ENCODE results near the gene DNAJB5.
"Not testable (repeated sequence)": the region's sequence is repeated elsewhere in the genome, so short reads cannot be mapped to it uniquely, and the experiment has no call there.

DNAJB5 gene

GRCh38 chr9:35000535-35001284, 11.2 kb downstream of the DNAJB5 start:
- no peak for DNase-seq (ENCODE audit: low spot score)

DNA sequence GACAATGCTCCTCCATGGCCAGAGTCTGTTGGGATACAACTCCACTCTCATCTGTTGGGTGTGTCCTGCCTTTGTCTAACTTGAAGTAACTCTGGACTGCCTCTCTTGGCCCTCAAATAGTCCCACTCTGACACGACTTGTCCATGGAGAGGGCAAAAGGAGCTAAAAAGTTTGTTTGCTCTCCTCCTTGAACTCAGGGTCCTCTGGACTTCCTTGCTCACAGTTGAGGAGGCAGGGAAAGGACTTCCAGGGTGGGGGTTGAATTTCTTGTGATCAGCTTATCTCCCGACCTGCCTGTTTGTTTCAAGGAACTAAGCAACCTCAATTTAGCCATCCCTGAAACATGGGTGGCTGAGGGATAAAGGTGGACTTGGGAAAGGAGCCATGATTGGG, 11.7 kb downstream of the DNAJB5 start:
- no peak for DNase-seq (ENCODE audit: low spot score)

GRCh38 chr9:35001803-35002502, 12.4 kb downstream of the DNAJB5 start:
- DNase-seq (ENCODE audit: low spot score), result no peak

- DNase-seq (ENCODE audit: low spot score), result no peak
Observed at GRCh38 chr9:35002623-35003022, 13.1 kb downstream of the DNAJB5 start.

DNA sequence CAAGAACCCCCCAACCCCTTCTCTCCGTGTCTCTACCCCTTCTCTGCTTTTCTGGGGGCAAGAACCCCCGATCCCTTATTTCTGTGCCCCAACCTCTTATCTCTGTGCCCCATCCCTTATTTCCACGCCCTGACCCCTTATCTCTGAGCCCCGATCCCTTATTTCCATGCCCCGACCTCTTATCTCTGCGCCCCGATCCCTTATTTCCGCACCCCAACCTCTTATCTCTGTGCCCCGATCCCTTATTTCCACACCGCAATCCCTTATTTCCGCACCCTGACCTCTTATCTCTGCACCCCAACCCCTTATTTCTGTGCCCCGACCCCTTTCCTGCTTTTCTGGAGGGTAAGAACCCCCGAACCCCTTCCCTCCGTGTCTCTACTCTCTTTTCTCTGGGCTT, 14.8 kb downstream of the DNAJB5 start:
- not testable (repeated sequence) for DNase-seq (ENCODE audit: low spot score)

GRCh38 chr9:35010351-35010958, 20.9 kb downstream of the DNAJB5 start:
- DNase-seq (ENCODE audit: low spot score), result no peak

- no peak for DNase-seq (ENCODE audit: low spot score)
Observed at GRCh38 chr9:35014517-35014916, 25.0 kb downstream of the DNAJB5 start.

GRCh38 chr9:35023443-35023842, 33.9 kb downstream of the DNAJB5 start:
- DNase-seq (ENCODE audit: low spot score), result not testable (repeated sequence)

- no peak for DNase-seq (ENCODE audit: low spot score)
Observed at GRCh38 chr9:35026671-35027070, 37.1 kb downstream of the DNAJB5 start.

GRCh38 chr9:35027374-35027773, 37.8 kb downstream of the DNAJB5 start:
- no peak for DNase-seq (ENCODE audit: low spot score)

- DNase-seq (ENCODE audit: low spot score), result no peak
Observed at GRCh38 chr9:35027860-35028259, 38.3 kb downstream of the DNAJB5 start.

- DNase-seq (ENCODE audit: low spot score), result no peak
Observed at GRCh38 chr9:35028341-35028740, 38.8 kb downstream of the DNAJB5 start.

GRCh38 chr9:35029241-35029640, 39.7 kb downstream of the DNAJB5 start:
- no peak for DNase-seq (ENCODE audit: low spot score)

DNA sequence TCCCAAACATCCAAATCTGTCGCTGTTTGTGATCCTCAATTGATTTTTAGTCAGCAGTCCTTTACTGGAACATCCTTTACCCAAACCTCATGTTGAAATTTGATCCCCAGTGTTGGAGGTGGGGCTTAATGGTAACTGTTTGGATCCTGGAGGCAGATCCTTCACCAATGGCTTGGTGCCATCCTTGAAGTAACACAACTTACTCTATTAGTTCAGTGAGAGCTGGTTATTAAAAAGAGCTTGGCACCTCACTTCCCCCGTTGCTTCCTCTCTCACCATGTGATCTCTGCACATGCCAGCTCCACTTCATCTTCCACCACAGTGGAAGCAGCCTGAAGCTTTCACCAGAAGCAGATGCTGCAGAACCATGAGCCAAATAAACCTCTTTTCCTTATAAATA, 40.3 kb downstream of the DNAJB5 start:
- DNase-seq (ENCODE audit: low spot score), result no peak

DNA sequence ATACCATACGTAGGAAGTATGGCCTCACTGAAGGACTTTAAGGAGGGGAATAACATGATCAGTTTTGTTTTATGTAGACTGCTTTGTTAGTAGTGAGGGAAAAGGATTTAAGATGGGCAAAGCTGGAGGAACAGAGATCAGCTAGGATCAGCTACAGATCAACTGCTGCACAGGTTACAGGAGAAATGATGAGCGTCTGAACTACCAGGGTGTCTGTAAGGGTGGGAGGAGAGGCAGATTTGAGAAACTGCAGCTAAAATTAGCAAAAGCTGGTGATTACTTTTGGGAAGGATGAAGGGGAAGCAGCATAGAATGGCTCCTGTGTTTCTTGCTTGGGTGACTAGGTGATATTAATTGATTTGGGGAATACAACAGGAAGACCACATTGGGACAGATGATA, 43.6 kb downstream of the DNAJB5 start:
- DNase-seq (ENCODE audit: low spot score), result peak; percentile 26

DNA sequence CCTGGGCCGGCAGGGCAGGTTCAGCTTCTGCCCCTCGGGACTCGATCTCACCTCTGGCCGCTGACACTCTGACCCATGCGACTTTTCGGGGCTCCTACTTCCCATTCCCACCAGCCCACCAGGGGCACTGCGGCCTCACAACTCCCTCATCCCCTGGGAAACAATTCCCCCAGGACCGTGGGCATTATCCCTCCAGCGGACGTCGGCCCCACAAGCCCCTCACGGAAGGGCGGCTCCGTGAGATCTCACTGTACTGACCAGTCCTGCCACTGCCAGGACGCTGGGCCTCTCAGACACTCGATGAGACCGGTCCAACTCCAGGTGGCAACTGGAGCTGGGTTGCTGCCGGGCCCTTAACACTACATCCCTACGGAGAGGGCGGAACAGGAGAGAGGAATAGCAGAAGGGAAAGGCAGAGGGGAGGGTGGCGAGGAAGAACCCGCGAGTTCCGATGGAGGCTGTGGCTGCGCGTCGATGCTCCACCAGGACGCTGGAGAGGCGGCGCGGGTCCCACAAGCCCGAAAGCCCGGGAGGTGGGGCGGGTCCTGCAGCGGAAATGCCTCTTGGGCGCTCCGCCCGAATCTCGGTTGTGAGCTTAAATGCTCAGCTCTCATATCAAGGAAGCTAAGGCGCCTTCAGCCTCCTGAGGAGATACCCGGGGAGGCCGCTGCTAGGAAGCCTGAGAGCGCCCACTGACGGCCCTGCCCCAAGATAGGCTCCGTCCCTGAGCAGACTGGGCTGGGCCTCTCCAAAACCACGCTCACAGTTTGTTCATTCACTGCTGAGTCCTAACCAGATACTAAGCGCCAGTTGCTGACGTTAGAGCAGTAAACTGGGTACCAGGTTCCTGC, 46.5 kb downstream of the DNAJB5 start:
- no peak for DNase-seq (ENCODE audit: low spot score)

GRCh38 chr9:35042081-35042604, 52.6 kb downstream of the DNAJB5 start:
- no peak for DNase-seq (ENCODE audit: low spot score)

DNA sequence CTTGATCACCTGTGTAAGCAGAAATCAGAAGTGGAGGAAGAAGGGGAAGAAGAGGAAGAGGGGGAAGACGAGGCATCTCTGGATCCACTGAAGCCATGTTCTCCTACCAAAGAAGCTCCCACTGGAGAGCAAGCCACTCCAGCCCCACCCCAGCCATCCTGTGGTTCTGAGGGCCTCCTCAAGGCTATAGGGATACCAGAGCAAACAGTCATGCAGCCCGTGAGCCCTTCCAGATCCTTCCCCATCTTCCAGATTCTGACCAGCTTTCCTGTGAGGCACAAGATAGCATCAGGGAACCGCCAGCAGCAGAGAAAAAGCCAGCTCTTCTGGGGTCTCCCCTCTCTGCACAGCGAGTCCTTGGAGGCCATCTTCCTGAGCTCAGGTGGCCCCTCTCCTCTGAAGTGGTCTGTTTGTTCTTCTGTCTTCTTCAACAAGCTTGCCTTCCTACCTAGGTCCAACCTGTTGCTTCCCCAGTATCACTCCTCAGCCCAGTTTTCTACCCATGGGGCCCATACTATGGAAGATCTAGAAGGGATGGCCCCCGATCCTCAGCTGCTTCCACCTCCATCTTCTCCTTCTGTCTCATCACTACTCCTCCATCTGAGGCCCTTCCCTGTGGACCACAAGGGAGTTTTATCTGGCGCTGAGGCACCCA, 53.5 kb downstream of the DNAJB5 start:
- no peak for DNase-seq (ENCODE audit: low spot score)

GRCh38 chr9:35044071-35044470, 54.5 kb downstream of the DNAJB5 start:
- DNase-seq (ENCODE audit: low spot score), result no peak
